ENCODE data around the gene FMNL2. TPM values are rescaled to one million over a fixed set of nuclear protein-coding genes. Genes with fewer than 3 reads are reported as not detected.

FMNL2 gene
- total and polyA plus RNA-seq, 4 donors, result 1.5 to 9.3 (median 5.1) TPM

- Histone ChIP-seq H3K4me3 (ENCODE audit: low read depth in 1 of 3, low read length in 3 of 3) (no peak overlapping the region), H3K27me3 (ENCODE audit: control insufficient read depth in 4 of 4, insufficient read depth in 4 of 4, low read length in 3 of 4) (no peaks in the 10 kb centered on the region), H3K9ac (ENCODE audit: low read depth in 1 of 2, low read length in 2 of 2) (no peak overlapping the region), H3K9me3 (ENCODE audit: control insufficient read depth in 4 of 4, low read length in 3 of 4) (no peaks in the 10 kb centered on the region), H3K4me1 (ENCODE audit: control insufficient read depth in 4 of 4, insufficient read depth in 4 of 4, low read length in 3 of 4) (no peaks in the 10 kb centered on the region), H3K36me3 (ENCODE audit: control insufficient read depth in 4 of 4, insufficient read depth in 3 of 4, low read depth in 1 of 4, low read length in 3 of 4) (no peaks in the 10 kb centered on the region), H3K27ac (ENCODE audit: low read depth in 1 of 2, low read length in 2 of 2) (peak overlapping the region; percentile 4 to 50)
- DNase-seq (ENCODE audit: low spot score), result no peak
- WGBS, result 81% methylated on average over 3 of the region's 3 CpGs
- no peak for TF ChIP-seq ZBTB33 (IDR thresholded peaks at IDR 0.05)
- no peak for TF ChIP-seq FOXA2 (IDR thresholded peaks at IDR 0.05)
- no peak for TF ChIP-seq HNF4G (IDR thresholded peaks at IDR 0.05)
- no peak for TF ChIP-seq HNF4A (conservative IDR thresholded peaks at IDR 0.05)
- no peak for TF ChIP-seq YY1 (IDR thresholded peaks at IDR 0.05)
- no peak for TF ChIP-seq RAD21 (IDR thresholded peaks at IDR 0.05)
These were observed 164.4 kb downstream of the FMNL2 start for GRCh38 chr2:152499331-152499816.

GRCh38 chr2:152499896-152500735, 165.1 kb downstream of the FMNL2 start:
- H3K9me3 ChIP-seq (ENCODE audit: control insufficient read depth in 4 of 4, low read length in 3 of 4), result no peaks in the 10 kb centered on the region
- H3K4me3 ChIP-seq (ENCODE audit: low read depth in 1 of 3, low read length in 3 of 3), result no peak overlapping the region
- no peaks in the 10 kb centered on the region for H3K4me1 ChIP-seq (ENCODE audit: control insufficient read depth in 4 of 4, insufficient read depth in 4 of 4, low read length in 3 of 4)
- no peaks in the 10 kb centered on the region for H3K36me3 ChIP-seq (ENCODE audit: control insufficient read depth in 4 of 4, insufficient read depth in 3 of 4, low read depth in 1 of 4, low read length in 3 of 4)
- 84% methylated on average over 14 of the region's 14 CpGs for WGBS
- H3K9ac ChIP-seq (ENCODE audit: low read depth in 1 of 2, low read length in 2 of 2), result no peak overlapping the region
- H3K27ac ChIP-seq (ENCODE audit: low read depth in 1 of 2, low read length in 2 of 2), result peak overlapping the region; percentile 4 to 23
- DNase-seq (ENCODE audit: low spot score), result no peak
- no peaks in the 10 kb centered on the region for H3K27me3 ChIP-seq (ENCODE audit: control insufficient read depth in 4 of 4, insufficient read depth in 4 of 4, low read length in 3 of 4)
- TF ChIP-seq RAD21 (IDR thresholded peaks at IDR 0.05) (peak in 1 of 2 donors; percentile 32), YY1 (IDR thresholded peaks at IDR 0.05) (peak; percentile 16), CTCF (IDR thresholded peaks at IDR 0.05; ENCODE audit: low read depth, low read length, missing input control) (no peak), RXRA (IDR thresholded peaks at IDR 0.05) (peak; percentile 50 to 63), NR2F2 (IDR thresholded peaks at IDR 0.05) (peak; percentile 76), HNF4A (conservative IDR thresholded peaks at IDR 0.05) (no peak), FOXA1 (IDR thresholded peaks at IDR 0.05) (no peak), SP1 (IDR thresholded peaks at IDR 0.05) (peak; percentile 18), REST (IDR thresholded peaks at IDR 0.05) (no peak)
